ENCODE measurements around the gene HEMK1.

DNA sequence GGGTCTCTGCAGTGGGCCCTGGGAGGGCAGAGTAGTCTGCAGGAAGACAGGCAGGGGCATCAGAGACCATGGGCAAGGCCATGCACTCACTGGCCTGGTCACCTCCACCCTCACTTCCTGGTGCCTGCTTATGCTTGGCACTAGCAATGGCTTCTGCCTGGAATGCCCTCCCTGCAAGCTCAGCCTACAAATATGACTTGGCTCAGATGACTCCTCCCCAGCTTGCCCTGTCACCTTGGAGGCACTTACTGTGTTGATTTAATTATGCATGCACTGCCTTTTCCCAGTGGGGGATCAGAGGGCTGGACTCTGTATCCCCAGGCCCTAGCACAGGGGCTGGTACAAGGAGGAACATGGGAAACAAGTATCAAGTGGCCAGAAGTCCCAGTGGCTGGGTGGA, 9.6 kb upstream of the HEMK1 start:
- TF ChIP-seq POLR2A (IDR thresholded peaks at IDR 0.05; ENCODE audit: low read length) (no peak), RAD21 (conservative IDR thresholded peaks at IDR 0.05 in 1 of 2, IDR thresholded peaks at IDR 0.05 in 1 of 2) (no peak), CHD4 (IDR thresholded peaks at IDR 0.05; ENCODE audit: borderline replicate concordance) (no peak), TP53 (CRISPR knock-in tag; IDR thresholded peaks at IDR 0.05) (no peak), EP300 (IDR thresholded peaks at IDR 0.05) (no peak), CHD2 (IDR thresholded peaks at IDR 0.05; ENCODE audit: low read length, partially characterized antibody) (no peak), CBX2 (IDR thresholded peaks at IDR 0.05; ENCODE audit: borderline replicate concordance, low read depth) (no peak), RNF2 (IDR thresholded peaks at IDR 0.05; ENCODE audit: borderline replicate concordance, low read depth) (no peak), REST (IDR thresholded peaks at IDR 0.05) (no peak), CTCF (IDR thresholded peaks at IDR 0.05) (no peak), NFE2L2 (conservative IDR thresholded peaks at IDR 0.05; ENCODE audit: low read length) (no peak)
- TF ChIP-seq, protein P1, sequence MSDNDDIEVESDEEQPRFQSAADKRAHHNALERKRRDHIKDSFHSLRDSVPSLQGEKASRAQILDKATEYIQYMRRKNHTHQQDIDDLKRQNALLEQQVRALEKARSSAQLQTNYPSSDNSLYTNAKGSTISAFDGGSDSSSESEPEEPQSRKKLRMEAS (IDR thresholded peaks at IDR 0.05): no peak
